ENCODE results near the gene RAB3GAP2.
A peak's percentile ranks its signal among the peaks of the same experiment; 100 is the strongest.
"Not testable (repeated sequence)": the region's sequence is repeated elsewhere in the genome, so short reads cannot be mapped to it uniquely, and the experiment has no call there.

The RAB3GAP2 gene

GRCh38 chr1:220283625-220284024 lies 11.4 kb upstream of the RAB3GAP2 start:
- no peak for DNase-seq (ENCODE audit: low read depth, low spot score)

DNA sequence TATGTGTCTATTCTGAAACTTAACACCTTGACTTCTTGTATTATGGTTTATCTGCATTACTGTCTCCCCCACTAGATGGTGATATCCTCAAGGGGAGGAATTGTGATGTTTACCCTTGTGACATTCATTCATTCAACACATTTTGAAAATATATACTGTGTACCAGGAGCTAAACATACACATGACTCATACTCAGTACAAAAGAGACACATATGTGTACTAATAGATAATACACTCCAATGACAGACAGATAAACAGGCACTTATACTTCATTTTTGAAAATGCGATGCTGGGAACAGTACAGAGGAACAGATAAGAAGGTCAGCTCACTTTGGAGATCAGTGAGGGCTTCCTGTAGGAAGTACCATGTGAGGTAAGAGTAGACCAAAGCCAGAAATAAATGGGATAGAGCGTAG lies 8.9 kb upstream of the RAB3GAP2 start:
- peak; percentile 58 for DNase-seq (ENCODE audit: low read depth, low spot score)

DNA sequence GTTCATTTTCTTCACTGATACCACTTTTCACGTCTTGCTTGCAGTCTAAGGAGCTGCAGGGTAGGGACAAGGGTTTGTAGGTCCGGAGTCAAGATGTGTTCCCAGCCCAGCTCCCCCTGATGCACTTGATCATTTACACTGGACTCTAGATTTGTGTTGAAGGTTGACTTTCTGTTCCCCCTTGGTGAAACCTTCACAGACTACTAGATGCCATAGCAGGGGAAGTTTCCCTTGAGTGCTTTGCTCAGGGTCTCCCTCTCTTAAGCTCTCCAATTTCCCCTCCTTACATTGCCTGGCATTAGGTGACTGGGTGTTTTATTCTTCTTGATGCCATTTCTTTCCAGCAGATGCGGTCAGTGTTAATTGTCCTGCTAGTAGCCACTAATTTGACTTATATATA lies 8.0 kb upstream of the RAB3GAP2 start:
- no peak for DNase-seq (ENCODE audit: low read depth, low spot score)

- peak; percentile 82 for DNase-seq (ENCODE audit: low read depth, low spot score)
Observed at GRCh38 chr1:220278991-220279390, 6.7 kb upstream of the RAB3GAP2 start.

DNA sequence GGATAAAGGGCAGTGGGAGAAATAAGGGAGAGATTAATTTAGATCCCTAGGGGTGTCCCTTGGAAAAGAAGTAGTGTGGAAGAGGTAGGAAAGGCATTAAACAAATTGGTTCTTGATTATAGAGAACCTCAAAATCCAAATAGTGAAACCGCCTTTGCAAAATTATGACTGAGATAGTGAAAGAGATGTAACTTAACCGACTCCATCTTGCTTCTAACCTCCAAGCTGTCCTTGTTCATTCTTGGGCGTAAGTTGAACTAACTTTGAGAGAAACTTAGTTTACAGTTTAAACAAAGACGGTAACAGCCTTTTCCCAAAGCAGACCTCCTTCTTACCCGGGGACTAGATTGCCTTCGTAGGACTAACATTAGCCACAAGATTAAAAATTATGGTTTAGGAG lies 3.2 kb upstream of the RAB3GAP2 start:
- DNase-seq (ENCODE audit: low read depth, low spot score): no peak

GRCh38 chr1:220274251-220274855 lies 2.1 kb upstream of the RAB3GAP2 start:
- peak; percentile 55 for DNase-seq (ENCODE audit: low read depth, low spot score)

- DNase-seq (ENCODE audit: low read depth, low spot score): no peak
Observed at GRCh38 chr1:220272841-220273090, 513 bp upstream of the RAB3GAP2 start.

- peak; percentile 55 for DNase-seq (ENCODE audit: low read depth, low spot score)
Observed at GRCh38 chr1:220271706-220272046, 577 bp downstream of the RAB3GAP2 start.

GRCh38 chr1:220269036-220269435 lies 3.2 kb downstream of the RAB3GAP2 start:
- no peak for DNase-seq (ENCODE audit: low read depth, low spot score)

- no peak for DNase-seq (ENCODE audit: low read depth, low spot score)
Observed at GRCh38 chr1:220267630-220268029, 4.6 kb downstream of the RAB3GAP2 start.

- DNase-seq (ENCODE audit: low read depth, low spot score): not testable (repeated sequence)
Observed at GRCh38 chr1:220260228-220260627, 12.0 kb downstream of the RAB3GAP2 start.

GRCh38 chr1:220259756-220260155 lies 12.5 kb downstream of the RAB3GAP2 start:
- DNase-seq (ENCODE audit: low read depth, low spot score): not testable (repeated sequence)

- not testable (repeated sequence) for DNase-seq (ENCODE audit: low read depth, low spot score)
Observed at GRCh38 chr1:220256194-220256593, 16.1 kb downstream of the RAB3GAP2 start.

- no peak for DNase-seq (ENCODE audit: low read depth, low spot score)
Observed at GRCh38 chr1:220255204-220255603, 17.0 kb downstream of the RAB3GAP2 start.

GRCh38 chr1:220253290-220253689 lies 19.0 kb downstream of the RAB3GAP2 start:
- not testable (repeated sequence) for DNase-seq (ENCODE audit: low read depth, low spot score)

GRCh38 chr1:220251272-220251671 lies 21.0 kb downstream of the RAB3GAP2 start:
- DNase-seq (ENCODE audit: low read depth, low spot score): no peak

DNA sequence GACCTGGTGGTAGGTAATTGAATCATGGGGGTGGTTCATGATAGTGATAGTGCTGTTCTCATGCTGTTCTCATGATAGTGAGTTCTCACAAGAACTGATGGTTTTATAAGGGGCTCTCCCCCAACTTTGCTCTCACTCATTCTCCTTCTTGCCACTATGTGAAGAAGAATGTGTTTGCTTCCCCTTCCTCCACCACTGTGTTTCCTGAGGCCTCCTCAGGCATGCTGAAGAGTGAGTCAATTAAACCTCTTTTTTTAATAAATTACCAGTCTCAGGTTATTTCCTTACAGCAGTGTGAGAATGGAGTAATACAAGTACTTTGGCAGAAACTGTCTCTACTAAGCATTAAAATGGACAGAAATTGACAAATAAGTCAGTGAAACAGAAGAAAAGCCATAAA lies 21.6 kb downstream of the RAB3GAP2 start:
- no peak for DNase-seq (ENCODE audit: low read depth, low spot score)

DNA sequence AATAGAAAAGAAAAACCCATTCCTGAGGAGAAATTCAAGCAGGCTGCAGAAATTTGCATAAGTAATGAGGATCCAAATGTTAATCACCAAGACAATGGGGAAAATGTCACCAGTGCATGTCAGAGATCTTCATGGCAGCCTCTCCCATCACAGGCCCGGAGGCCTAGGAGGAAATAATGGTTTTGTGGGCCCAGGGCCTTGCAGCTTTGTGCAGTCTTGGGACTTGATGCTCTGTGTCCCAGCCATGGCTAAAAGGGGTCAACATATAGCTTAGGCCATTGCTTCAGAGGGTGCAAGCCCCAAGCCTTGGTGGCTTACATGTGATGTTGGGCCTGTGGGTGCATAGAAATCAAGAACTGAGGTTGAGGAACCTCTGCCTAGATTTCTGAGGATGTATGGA lies 22.7 kb downstream of the RAB3GAP2 start:
- DNase-seq (ENCODE audit: low read depth, low spot score): no peak

- not testable (repeated sequence) for DNase-seq (ENCODE audit: low read depth, low spot score)
Observed at GRCh38 chr1:220248715-220249265, 23.5 kb downstream of the RAB3GAP2 start.

DNA sequence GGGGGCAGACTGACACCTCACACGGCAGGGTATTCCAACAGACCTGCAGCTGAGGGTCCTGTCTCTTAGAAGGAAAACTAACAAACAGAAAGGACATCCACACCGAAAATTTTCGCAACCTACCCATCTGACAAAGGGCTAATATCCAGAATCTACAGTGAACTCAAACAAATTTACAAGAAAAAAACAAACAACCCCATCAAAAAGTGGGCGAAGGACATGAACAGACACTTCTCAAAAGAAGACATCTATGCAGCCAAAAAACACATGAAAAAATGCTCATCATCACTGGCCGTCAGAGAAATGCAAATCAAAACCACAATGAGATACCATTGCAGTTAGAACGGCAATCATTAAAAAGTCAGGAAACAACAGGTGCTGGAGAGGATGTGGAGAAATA lies 26.4 kb downstream of the RAB3GAP2 start:
- DNase-seq (ENCODE audit: low read depth, low spot score): not testable (repeated sequence)

- no peak for DNase-seq (ENCODE audit: low read depth, low spot score)
Observed at GRCh38 chr1:220243947-220244346, 28.3 kb downstream of the RAB3GAP2 start.

- no peak for DNase-seq (ENCODE audit: low read depth, low spot score)
Observed at GRCh38 chr1:220241072-220241663, 31.1 kb downstream of the RAB3GAP2 start.

DNA sequence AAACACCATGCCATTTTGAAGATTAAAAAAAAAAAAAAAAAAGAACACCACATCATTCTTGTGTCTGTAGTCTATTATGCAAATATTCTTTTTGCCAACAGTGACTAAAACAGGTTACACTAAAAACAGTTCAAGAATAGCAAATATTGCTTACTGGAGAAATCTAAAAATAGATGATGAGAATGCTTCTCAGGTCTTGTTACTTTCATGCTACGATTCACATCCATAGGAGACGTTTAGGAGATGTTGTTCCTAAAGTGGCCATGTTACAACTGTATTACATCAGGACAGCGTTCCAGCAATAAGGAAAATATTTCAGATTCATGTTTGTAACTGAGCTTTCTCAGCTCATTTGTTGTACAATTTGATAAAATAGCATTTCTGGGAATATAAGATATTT lies 32.3 kb downstream of the RAB3GAP2 start:
- DNase-seq (ENCODE audit: low read depth, low spot score): no peak

DNA sequence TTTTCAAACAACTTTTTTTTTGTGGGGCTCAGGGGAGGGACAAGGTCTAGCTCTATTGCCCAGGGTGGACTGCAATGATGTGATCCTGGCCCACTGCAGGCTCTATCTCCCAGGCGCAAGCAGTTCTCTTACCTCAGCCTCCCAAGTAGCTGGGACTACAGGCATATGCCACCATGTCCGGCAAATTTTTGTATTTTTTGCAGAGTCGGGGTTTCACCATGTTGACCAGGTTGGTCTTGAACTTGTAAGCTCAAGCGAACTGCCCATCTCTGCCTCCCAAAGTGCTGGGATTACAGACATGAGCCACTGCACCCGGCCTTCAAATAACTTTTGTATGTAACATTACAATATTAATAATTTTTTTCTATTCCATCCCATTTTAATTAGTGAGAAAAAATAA lies 33.0 kb downstream of the RAB3GAP2 start:
- DNase-seq (ENCODE audit: low read depth, low spot score): no peak
